Measurements from ENCODE around the gene MRPL47. TPM values are rescaled to one million over a fixed set of nuclear protein-coding genes. Genes with fewer than 3 reads are reported as not detected.
A peak's percentile ranks its signal among the peaks of the same experiment; 100 is the strongest.

The MRPL47 gene
- total and polyA plus RNA-seq, 9 of the 15 experiments (the other 6 are each of a cell fraction or from before 2014, with no cell fraction given): 101 to 437 (median 141) TPM

GRCh38 chr3:179562591-179563270 lies 41.7 kb downstream of the MRPL47 start, which contains the start of gene ACTL6A (continued):
- TF ChIP-seq ATF1 (CRISPR knock-in tag; IDR thresholded peaks at IDR 0.05) (no peak), ATF1 (tag; IDR thresholded peaks at IDR 0.05) (peak; percentile 92), ETV6 (IDR thresholded peaks at IDR 0.05; ENCODE audit: borderline replicate concordance in 1 of 2, low read depth in 2 of 2, low read length in 1 of 2) (no peak), ETV6 (CRISPR knock-in tag; IDR thresholded peaks at IDR 0.05; ENCODE audit: borderline replicate concordance) (no peak), SRSF1 (IDR thresholded peaks at IDR 0.05; ENCODE audit: low read depth, low read length) (0 out of 2 replicates have a peak, but pooled peaks have one; percentile 16), ZFX (CRISPR knock-in tag; IDR thresholded peaks at IDR 0.05) (peak; percentile 30), SMAD1 (IDR thresholded peaks at IDR 0.05; ENCODE audit: low read depth, low read length, partially characterized antibody) (peak; percentile 33), RBM25 (IDR thresholded peaks at IDR 0.05; ENCODE audit: low read depth, low read length, severe bottlenecking) (peak; percentile 99), ZBTB2 (IDR thresholded peaks at IDR 0.05) (no peak; the same call in 1 of the 2 replicates), TBL1XR1 (IDR thresholded peaks at IDR 0.05; ENCODE audit: low read length in 2 of 2) (peak in 1 of 2 experiments; percentile 57; a peak in 1 of 4 replicates), YY1 (IDR thresholded peaks at IDR 0.05; ENCODE audit: borderline replicate concordance in 1 of 3, control insufficient read depth in 1 of 3, extremely low read depth in 1 of 3, insufficient read depth in 3 of 3, insufficient read length in 1 of 3, insufficient replicate concordance in 2 of 3, low read depth in 1 of 3, low read length in 2 of 3) (peak in 2 of 3 experiments; percentile 42 to 58), CREM (IDR thresholded peaks at IDR 0.05; ENCODE audit: low read depth) (peak; percentile 87), POLR2A (conservative IDR thresholded peaks at IDR 0.05) (peak; percentile 98)
- TF ChIP-seq, protein P1, sequence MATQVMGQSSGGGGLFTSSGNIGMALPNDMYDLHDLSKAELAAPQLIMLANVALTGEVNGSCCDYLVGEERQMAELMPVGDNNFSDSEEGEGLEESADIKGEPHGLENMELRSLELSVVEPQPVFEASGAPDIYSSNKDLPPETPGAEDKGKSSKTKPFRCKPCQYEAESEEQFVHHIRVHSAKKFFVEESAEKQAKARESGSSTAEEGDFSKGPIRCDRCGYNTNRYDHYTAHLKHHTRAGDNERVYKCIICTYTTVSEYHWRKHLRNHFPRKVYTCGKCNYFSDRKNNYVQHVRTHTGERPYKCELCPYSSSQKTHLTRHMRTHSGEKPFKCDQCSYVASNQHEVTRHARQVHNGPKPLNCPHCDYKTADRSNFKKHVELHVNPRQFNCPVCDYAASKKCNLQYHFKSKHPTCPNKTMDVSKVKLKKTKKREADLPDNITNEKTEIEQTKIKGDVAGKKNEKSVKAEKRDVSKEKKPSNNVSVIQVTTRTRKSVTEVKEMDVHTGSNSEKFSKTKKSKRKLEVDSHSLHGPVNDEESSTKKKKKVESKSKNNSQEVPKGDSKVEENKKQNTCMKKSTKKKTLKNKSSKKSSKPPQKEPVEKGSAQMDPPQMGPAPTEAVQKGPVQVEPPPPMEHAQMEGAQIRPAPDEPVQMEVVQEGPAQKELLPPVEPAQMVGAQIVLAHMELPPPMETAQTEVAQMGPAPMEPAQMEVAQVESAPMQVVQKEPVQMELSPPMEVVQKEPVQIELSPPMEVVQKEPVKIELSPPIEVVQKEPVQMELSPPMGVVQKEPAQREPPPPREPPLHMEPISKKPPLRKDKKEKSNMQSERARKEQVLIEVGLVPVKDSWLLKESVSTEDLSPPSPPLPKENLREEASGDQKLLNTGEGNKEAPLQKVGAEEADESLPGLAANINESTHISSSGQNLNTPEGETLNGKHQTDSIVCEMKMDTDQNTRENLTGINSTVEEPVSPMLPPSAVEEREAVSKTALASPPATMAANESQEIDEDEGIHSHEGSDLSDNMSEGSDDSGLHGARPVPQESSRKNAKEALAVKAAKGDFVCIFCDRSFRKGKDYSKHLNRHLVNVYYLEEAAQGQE (IDR thresholded peaks at IDR 0.05; ENCODE audit: borderline replicate concordance): no peak
- TF ChIP-seq, protein P1 (CRISPR knock-in tag; IDR thresholded peaks at IDR 0.05; ENCODE audit: low read depth): peak; percentile 35; the same call in 1 of the 2 replicates
- TF ChIP-seq, protein P2, sequence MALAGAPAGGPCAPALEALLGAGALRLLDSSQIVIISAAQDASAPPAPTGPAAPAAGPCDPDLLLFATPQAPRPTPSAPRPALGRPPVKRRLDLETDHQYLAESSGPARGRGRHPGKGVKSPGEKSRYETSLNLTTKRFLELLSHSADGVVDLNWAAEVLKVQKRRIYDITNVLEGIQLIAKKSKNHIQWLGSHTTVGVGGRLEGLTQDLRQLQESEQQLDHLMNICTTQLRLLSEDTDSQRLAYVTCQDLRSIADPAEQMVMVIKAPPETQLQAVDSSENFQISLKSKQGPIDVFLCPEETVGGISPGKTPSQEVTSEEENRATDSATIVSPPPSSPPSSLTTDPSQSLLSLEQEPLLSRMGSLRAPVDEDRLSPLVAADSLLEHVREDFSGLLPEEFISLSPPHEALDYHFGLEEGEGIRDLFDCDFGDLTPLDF (CRISPR knock-in tag; IDR thresholded peaks at IDR 0.05): peak; percentile 62; the same call in 1 of the 2 replicates
